Measurements from ENCODE around the gene CABLES2.

The CABLES2 gene

GRCh38 chr20:62405108-62405980, 1.7 kb downstream of the CABLES2 start:
- DNase-seq (ENCODE audit: low read depth in 3 of 3): no peak

GRCh38 chr20:62404761-62405107, 2.4 kb downstream of the CABLES2 start:
- DNase-seq (ENCODE audit: low read depth in 3 of 3): no peak

GRCh38 chr20:62404112-62404665, 2.9 kb downstream of the CABLES2 start:
- DNase-seq (ENCODE audit: low read depth in 3 of 3): no peak

GRCh38 chr20:62403331-62403730, 3.8 kb downstream of the CABLES2 start:
- no peak for DNase-seq (ENCODE audit: low read depth in 3 of 3)

- DNase-seq (ENCODE audit: low read depth in 3 of 3): no peak
Measured at GRCh38 chr20:62402456-62403150, 4.5 kb downstream of the CABLES2 start.

- no peak for DNase-seq (ENCODE audit: low read depth in 3 of 3)
Measured at GRCh38 chr20:62401331-62401779, 5.7 kb downstream of the CABLES2 start.

GRCh38 chr20:62400541-62400940, 6.5 kb downstream of the CABLES2 start:
- no peak for DNase-seq (ENCODE audit: low read depth in 3 of 3)

- no peak for DNase-seq (ENCODE audit: low read depth in 3 of 3)
Measured at GRCh38 chr20:62400021-62400420, 7.1 kb downstream of the CABLES2 start.

- DNase-seq (ENCODE audit: low read depth in 3 of 3): no peak
Measured at GRCh38 chr20:62398120-62398821, 8.8 kb downstream of the CABLES2 start.

- no peak for DNase-seq (ENCODE audit: low read depth in 3 of 3)
Measured at GRCh38 chr20:62396367-62397239, 10.5 kb downstream of the CABLES2 start.

- no peak for DNase-seq (ENCODE audit: low read depth in 3 of 3)
Measured at GRCh38 chr20:62395311-62396242, 11.5 kb downstream of the CABLES2 start.

- DNase-seq (ENCODE audit: low read depth in 3 of 3): no peak
Measured at GRCh38 chr20:62394248-62395245, 12.5 kb downstream of the CABLES2 start.

- no peak for DNase-seq (ENCODE audit: low read depth in 3 of 3)
Measured at GRCh38 chr20:62393830-62394229, 13.3 kb downstream of the CABLES2 start.

GRCh38 chr20:62393335-62393665, 13.8 kb downstream of the CABLES2 start:
- no peak for DNase-seq (ENCODE audit: low read depth in 3 of 3)

- DNase-seq (ENCODE audit: low read depth in 3 of 3): no peak
Measured at GRCh38 chr20:62392621-62393334, 14.3 kb downstream of the CABLES2 start.

GRCh38 chr20:62392077-62392418, 15.0 kb downstream of the CABLES2 start:
- no peak for DNase-seq (ENCODE audit: low read depth in 3 of 3)

GRCh38 chr20:62391165-62392076, 15.7 kb downstream of the CABLES2 start:
- DNase-seq (ENCODE audit: low read depth in 3 of 3): no peak

All from stimulated activated CD4-positive, alpha-beta T cell treated with anti-CD3 and anti-CD28 coated beads, TNF-alpha, amount 100 ng/mL, for 24 hours (primary cell).